K562 (cell line): ENCODE measurements around the gene FAM228A. TPM values are rescaled to one million over a fixed set of nuclear protein-coding genes. Genes with fewer than 3 reads are reported as not detected.

Experiments
- ATAC-seq: fragments of 200-7000 bp; cut with Tn5 transposase; 3 replicates; pipeline ENCODE4 v1.9.1; 2020; ENCODE audit warnings: moderate library complexity
- BruUV-seq: library from RNA; stranded (reverse); fragments of 400-500 nt; replicated peaks from 2 replicates; lab custom pipeline; 2021; lab: Mats Ljungman, UMichigan
- CTCF ChIA-PET: fragments of 300-600 bp; formaldehyde crosslinking; extraction: SDS; loops from one replicate; lab custom pipeline; 2021; ENCODE audit warnings: low intra/inter-chr PET ratio; lab: Yijun Ruan, JAX
- POLR2A ChIA-PET: fragments of 300-600, 350-650 bp; sonication (Branson Sonifier 250); formaldehyde crosslinking; extraction: SDS; loops from one replicate; lab custom pipeline; 2021; ENCODE audit warnings: antibody characterized with exemption, inconsistent platforms; lab: Yijun Ruan, JAX
- DNase-seq, 4 experiments: peaks; one replicate each; pipeline versions ENCODE4 v3.0.0 to v3.0.0-alpha.2; 2011 to 2018; ENCODE audit warnings: low spot score in 3 of 4, mixed read lengths in 3 of 4; ENCODE audit errors: extremely low read depth in 1 of 4
- FAIRE-seq: peaks from 2 replicates; lab custom pipeline; 2011; peaks lifted over from hg19 to GRCh38; lab: Jason Lieb, UNC
- H2AFZ ChIP-seq: 2 replicates; pipeline ENCODE4 v1.6.0; 2011; ENCODE audit warnings: low read depth, low read length, control low read depth, inconsistent platforms
- H3K27ac ChIP-seq: fragments of 200-600 bp; 3 replicates; pipeline ENCODE4 v1.8.0; 2011; ENCODE audit warnings: low read depth, mild to moderate bottlenecking, control low read depth, inconsistent platforms, low read length, moderate library complexity, mixed read lengths; ENCODE audit errors: extremely low read depth
- H3K27me3 ChIP-seq, 2 experiments: fragments of 300-600 bp in 1 of 2; 2 replicates in 1 of 2; 3 replicates in 1 of 2; pipeline versions ENCODE4 v1.6.0 to v1.8.0; 2011; ENCODE audit warnings: inconsistent platforms in 2 of 2, low read length in 2 of 2, mild to moderate bottlenecking in 1 of 2, mixed read lengths in 1 of 2, moderate library complexity in 1 of 2; ENCODE audit not compliant: control insufficient read depth in 2 of 2, insufficient read depth in 2 of 2
- H3K36me3 ChIP-seq: fragments of 300-600 bp; 3 replicates; pipeline ENCODE4 v1.8.0; 2011; ENCODE audit warnings: mild to moderate bottlenecking, low read length, inconsistent platforms; ENCODE audit not compliant: control insufficient read depth, insufficient read depth
- H3K4me1 ChIP-seq, 2 experiments: fragments of 200-600 bp in 1 of 2; replicated peaks in 1 of 2; 2 replicates in 1 of 2; 3 replicates in 1 of 2; pipeline versions ENCODE4 v1.5.1 to v1.8.0; 2011; ENCODE audit warnings: inconsistent platforms in 2 of 2, low read length in 2 of 2, mild to moderate bottlenecking in 1 of 2, mixed read lengths in 1 of 2, moderate library complexity in 1 of 2; ENCODE audit not compliant: control insufficient read depth in 2 of 2, insufficient read depth in 2 of 2
- H3K4me2 ChIP-seq: 2 replicates; pipeline ENCODE4 v1.6.1; 2011; ENCODE audit warnings: low read length, control low read depth, inconsistent platforms, mixed read lengths; ENCODE audit not compliant: insufficient read depth
- H3K4me3 ChIP-seq: fragments of 200-600 bp; sonication (generic), shearing (Covaris generic); 2 replicates; pipeline ENCODE4 v1.5.1; 2016; ENCODE audit warnings: control low read depth, inconsistent platforms
- H3K79me2 ChIP-seq: fragments of 200-600 bp; 3 replicates; pipeline ENCODE4 v1.8.0; 2011; ENCODE audit warnings: low read length, inconsistent platforms; ENCODE audit not compliant: control insufficient read depth, insufficient read depth
- H3K9ac ChIP-seq, 2 experiments: 2 replicates each; pipeline versions ENCODE4 v1.6.0 to v1.6.1; 2011; ENCODE audit warnings: low read depth in 2 of 2, low read length in 2 of 2, control low read depth in 1 of 2, inconsistent platforms in 1 of 2, mild to moderate bottlenecking in 1 of 2, mixed read lengths in 1 of 2; ENCODE audit not compliant: insufficient read depth in 1 of 2
- H3K9me1 ChIP-seq: one replicate; pipeline ENCODE4 v1.6.0; 2011; ENCODE audit warnings: inconsistent platforms, mild to moderate bottlenecking, low read length, moderate library complexity; ENCODE audit not compliant: control insufficient read depth, insufficient read depth
- H3K9me3 ChIP-seq: replicated peaks from 2 replicates; pipeline ENCODE4 v1.5.1; 2011; ENCODE audit warnings: low read depth, low read length, inconsistent platforms; ENCODE audit not compliant: control insufficient read depth, insufficient read depth
- H4K20me1 ChIP-seq: replicated peaks from 2 replicates; pipeline ENCODE4 v1.6.1; 2011; ENCODE audit warnings: low read length, inconsistent platforms, mixed read lengths; ENCODE audit not compliant: control insufficient read depth, insufficient read depth
- CHD1 ChIP-seq: fragments of 200-600 bp; sonication (generic); IDR thresholded peaks from one replicate; pipeline ENCODE4 v1.6.1; 2012; ENCODE audit warnings: mild to moderate bottlenecking, moderate library complexity, low read length, inconsistent platforms
- CTBP1 ChIP-seq: fragments of 450-650 bp; IDR thresholded peaks from 2 replicates; pipeline ENCODE4 v1.6.1; 2016; ENCODE audit warnings: borderline replicate concordance
- EHMT2 ChIP-seq: fragments of 450-650 bp; IDR thresholded peaks from 2 replicates; pipeline ENCODE4 v1.6.1; 2018; ENCODE audit warnings: antibody characterized with exemption
- GABPB1 ChIP-seq: sonication (generic); formaldehyde crosslinking; IDR thresholded peaks from 2 replicates; pipeline ENCODE4 v1.8.0; 2022; ENCODE audit warnings: mild to moderate bottlenecking, missing genetic modification reagents
- MBD2 ChIP-seq: sonication (generic); IDR thresholded peaks from 2 replicates; pipeline ENCODE4 v1.6.1; 2016; ENCODE audit warnings: low read depth, borderline replicate concordance
- PTTG1 ChIP-seq: fragments of 450-650 bp; IDR thresholded peaks from 2 replicates; pipeline ENCODE4 v1.6.1; 2016; ENCODE audit warnings: low read depth, mild to moderate bottlenecking, missing genetic modification characterization, missing compliant biosample characterization
- RBM39 ChIP-seq: fragments of 200-400 bp; formaldehyde crosslinking; optimal IDR thresholded peaks from 2 replicates; pipeline ENCODE3; 2018; ENCODE audit warnings: low read depth, low read length
- SOX6 ChIP-seq: fragments of 450-650 bp; IDR thresholded peaks from 2 replicates; pipeline ENCODE4 v1.6.1; 2014; ENCODE audit warnings: mild to moderate bottlenecking
- WHSC1 ChIP-seq: IDR thresholded peaks from one replicate; pipeline ENCODE4 v1.6.1; 2012; ENCODE audit warnings: low read length, control low read depth, inconsistent platforms
- ZKSCAN8 ChIP-seq: fragments of 200-800 bp; sonication (Bioruptor generic); IDR thresholded peaks from 2 replicates; pipeline ENCODE4 v1.6.1; 2016; ENCODE audit warnings: missing genetic modification characterization, missing compliant biosample characterization
- ZNF133 ChIP-seq: fragments of 250-450 bp; sonication (Bioruptor Pico); IDR thresholded peaks from 2 replicates; pipeline ENCODE4 v1.4.0; 2020; ENCODE audit warnings: mild to moderate bottlenecking
- ZNF311 ChIP-seq: fragments of 250-450 bp; sonication (Bioruptor Pico); IDR thresholded peaks from 2 replicates; pipeline ENCODE4 v1.4.0; 2020; ENCODE audit warnings: mild to moderate bottlenecking, moderate library complexity
- ZNF316 ChIP-seq: fragments of 450-650 bp; IDR thresholded peaks from 2 replicates; pipeline ENCODE4 v1.6.1; 2016
- ZNF583 ChIP-seq: fragments of 250-450 bp; sonication (Bioruptor Pico); IDR thresholded peaks from 2 replicates; pipeline ENCODE4 v1.4.0; 2020
- ZNF766 ChIP-seq: fragments of 200-800 bp; sonication (Bioruptor generic); conservative IDR thresholded peaks from 2 replicates; pipeline ENCODE4 v1.6.1; 2016; ENCODE audit warnings: missing genetic modification characterization, missing compliant biosample characterization
- WGBS: fragments of 100-300 bp; shearing (Covaris generic); methylation state at CpG from one replicate; pipeline ENCODE4 v1.1.6; 2016; ENCODE audit warnings: low coverage, mixed read lengths; ENCODE audit not compliant: insufficient coverage; ENCODE audit errors: missing lambda C conversion rate; 5-methylcytosine and 5-hydroxymethylcytosine counted together
- in situ Hi-C: fragments of 300-500 bp; cut with MboI; formaldehyde crosslinking; loops from 4 replicates; pipeline ENCODE4 v1.15.0; 2018; ENCODE audit warnings: inconsistent platforms, mixed read lengths
- intact Hi-C: fragments of 100-400 bp; cut with micrococcal nuclease; formaldehyde crosslinking; loops from 2 replicates; pipeline ENCODE4 v1.14.2; 2022
- polyA plus RNA-seq, 8 experiments: library from polyadenylated mRNA; depleted of rRNA in 4 of 8; stranded (reverse) in 5 of 8; unstranded in 3 of 8; fragments of >200 nt; fragmentation: Nextera tagmentation in 2 of 8; fragmentation: Illumina TruSeq in 1 of 8; extraction: Ambion mirVana in 2 of 8; extraction: Trizol in 1 of 8; gene quantifications; 2 replicates each; pipeline versions ENCODE4 v1.2.1 to v1.2.3, GENCODE V29; 2011 to 2014; ENCODE audit warnings: inconsistent platforms in 1 of 8, missing spikeins in 1 of 8
- total RNA-seq, 7 experiments: library from RNA; depleted of rRNA in 6 of 7; stranded (reverse); fragments of >200 nt in 6 of 7; fragmentation: Illumina TruSeq in 2 of 7; extraction: Trizol in 2 of 7; gene quantifications; 2 replicates each; pipeline versions ENCODE4 v1.2.1 to v1.2.3, GENCODE V29; 2011 to 2021; ENCODE audit warnings: low replicate concordance in 1 of 7
- TF ChIP-seq, protein P1 (sequence below): sonication (generic); formaldehyde crosslinking; IDR thresholded peaks from 2 replicates; pipeline ENCODE4 v1.8.0; 2022; ENCODE audit warnings: mild to moderate bottlenecking, missing genetic modification reagents, borderline replicate concordance
- TF ChIP-seq, protein P2 (sequence below): IDR thresholded peaks from 2 replicates; pipeline ENCODE4 v1.6.1; 2011; ENCODE audit not compliant: insufficient read length; ENCODE audit errors: extremely low read depth

FAM228A gene
- total and polyA plus RNA-seq, 9 of the 15 experiments (the other 6 are each of a cell fraction or from before 2014, with no cell fraction given) = not detected

DNA sequence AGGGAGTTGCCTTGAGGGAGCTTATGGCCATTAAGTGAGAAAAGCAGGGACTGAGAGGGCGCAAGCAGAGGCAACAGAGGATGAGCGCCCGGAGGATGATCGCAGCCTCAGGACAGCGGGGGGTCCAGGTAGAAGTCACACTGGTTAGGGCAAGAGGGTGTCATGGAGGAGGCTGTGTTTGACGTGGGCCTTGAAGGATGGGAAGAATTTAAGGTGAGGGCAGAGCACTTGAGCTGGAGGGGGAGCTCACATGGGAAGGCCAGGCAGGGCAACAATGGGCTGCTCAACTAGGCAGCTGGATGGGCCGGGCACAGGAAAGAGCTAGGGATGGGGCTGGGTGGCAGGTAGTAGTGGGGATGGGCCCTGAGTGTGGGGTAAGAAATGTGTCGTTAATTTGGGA, 31.9 kb downstream of the FAM228A start:
- Histone ChIP-seq H3K9me1 (no peaks in the 10 kb centered on the region), H3K79me2 (no peaks in the 10 kb centered on the region), H3K9me3 (no peaks in the 10 kb centered on the region), H3K4me3 (no peak overlapping the region), H3K4me1 (peaks cover 0 to 3% of the 10 kb centered on the region in 2 experiments; a peak in 1 of 5 replicates), H3K27ac (no peak overlapping the region), H4K20me1 (no peaks in the 10 kb centered on the region), H2AFZ (no peak overlapping the region), H3K36me3 (no peaks in the 10 kb centered on the region), H3K27me3 (peaks cover 0 to under 1% of the 10 kb centered on the region in 2 experiments; a peak in 3 of 5 replicates), H3K4me2 (no peak overlapping the region), H3K9ac (no peak overlapping the region)
- no peak for DNase-seq
- intact Hi-C loops (no loop called here), in situ Hi-C loops (no loop called here)
- BruUV-seq = no TSS peak
- 28% methylated on average over 8 of the region's 8 CpGs for WGBS
- POLR2A ChIA-PET = interaction anchor here (1.1 kb wide), 2 partner anchors 11 to 15 kb away, joined by 3 to 4 read pairs; no protein-coding TSS in a partner anchor
- ATAC-seq = no peak
- CTCF ChIA-PET = no interaction called here
- FAIRE-seq = no peak
- TF ChIP-seq EHMT2 = no peak
- TF ChIP-seq MBD2 = no peak
- no peak for TF ChIP-seq PTTG1
- TF ChIP-seq ZNF311 = no peak
- no peak for TF ChIP-seq SOX6
- no peak for TF ChIP-seq RBM39

DNA sequence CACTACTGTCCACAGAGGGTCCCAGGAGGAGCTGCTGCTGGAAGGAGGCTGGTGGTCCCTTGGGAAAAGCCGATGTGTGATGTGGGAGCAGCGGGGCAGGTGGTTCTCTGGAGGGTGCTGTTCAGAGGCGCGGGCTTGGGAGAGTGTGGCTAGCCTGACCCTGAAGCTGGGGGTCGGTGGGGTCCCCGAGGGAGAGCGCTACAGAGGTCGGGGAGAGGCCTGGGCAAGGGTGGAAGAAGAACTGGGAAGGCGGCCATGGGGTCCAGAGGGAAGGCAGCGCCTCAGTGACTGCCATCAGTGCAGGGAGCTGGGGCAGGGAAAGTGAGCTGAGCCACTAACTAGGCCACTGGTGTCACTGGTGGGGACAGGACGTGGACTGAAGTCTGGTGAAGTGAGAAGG, 32.5 kb downstream of the FAM228A start:
- Histone ChIP-seq H3K27ac (no peak overlapping the region), H4K20me1 (no peaks in the 10 kb centered on the region), H3K9ac (peak overlapping the region in 1 of 2 experiments; percentile 68; a peak in 2 of 4 replicates), H3K9me3 (no peaks in the 10 kb centered on the region), H3K4me3 (no peak overlapping the region), H2AFZ (no peak overlapping the region), H3K36me3 (no peaks in the 10 kb centered on the region), H3K4me1 (peaks cover 0 to 3% of the 10 kb centered on the region in 2 experiments; a peak in 1 of 5 replicates), H3K27me3 (no peaks in the 10 kb centered on the region), H3K4me2 (no peak overlapping the region), H3K79me2 (no peaks in the 10 kb centered on the region), H3K9me1 (no peaks in the 10 kb centered on the region)
- WGBS = 22% methylated on average over 10 of the region's 11 CpGs
- intact Hi-C loops = no loop called here
- ATAC-seq = no peak
- FAIRE-seq = no peak
- DNase-seq = no peak
- in situ Hi-C loops = no loop called here
- ChIA-PET CTCF (no interaction called here), POLR2A (interaction anchor here (0.7 to 2.0 kb wide), 2 partner anchors 10 to 60 kb away, joined by 3 to 6 read pairs; no protein-coding TSS in a partner anchor)
- BruUV-seq = no TSS peak
- TF ChIP-seq, protein P1, sequence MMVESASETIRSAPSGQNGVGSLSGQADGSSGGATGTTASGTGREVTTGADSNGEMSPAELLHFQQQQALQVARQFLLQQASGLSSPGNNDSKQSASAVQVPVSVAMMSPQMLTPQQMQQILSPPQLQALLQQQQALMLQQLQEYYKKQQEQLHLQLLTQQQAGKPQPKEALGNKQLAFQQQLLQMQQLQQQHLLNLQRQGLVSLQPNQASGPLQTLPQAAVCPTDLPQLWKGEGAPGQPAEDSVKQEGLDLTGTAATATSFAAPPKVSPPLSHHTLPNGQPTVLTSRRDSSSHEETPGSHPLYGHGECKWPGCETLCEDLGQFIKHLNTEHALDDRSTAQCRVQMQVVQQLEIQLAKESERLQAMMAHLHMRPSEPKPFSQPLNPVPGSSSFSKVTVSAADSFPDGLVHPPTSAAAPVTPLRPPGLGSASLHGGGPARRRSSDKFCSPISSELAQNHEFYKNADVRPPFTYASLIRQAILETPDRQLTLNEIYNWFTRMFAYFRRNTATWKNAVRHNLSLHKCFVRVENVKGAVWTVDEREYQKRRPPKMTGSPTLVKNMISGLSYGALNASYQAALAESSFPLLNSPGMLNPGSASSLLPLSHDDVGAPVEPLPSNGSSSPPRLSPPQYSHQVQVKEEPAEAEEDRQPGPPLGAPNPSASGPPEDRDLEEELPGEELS = no peak
- TF ChIP-seq WHSC1 (no peak), CTBP1 (no peak), CHD1 (no peak), ZNF583 (CRISPR knock-in tag) (no peak), ZNF316 (no peak), GABPB1 (no peak), ZNF133 (no peak), ZKSCAN8 (CRISPR knock-in tag) (no peak), ZNF766 (no peak)
- TF ChIP-seq, protein P2, sequence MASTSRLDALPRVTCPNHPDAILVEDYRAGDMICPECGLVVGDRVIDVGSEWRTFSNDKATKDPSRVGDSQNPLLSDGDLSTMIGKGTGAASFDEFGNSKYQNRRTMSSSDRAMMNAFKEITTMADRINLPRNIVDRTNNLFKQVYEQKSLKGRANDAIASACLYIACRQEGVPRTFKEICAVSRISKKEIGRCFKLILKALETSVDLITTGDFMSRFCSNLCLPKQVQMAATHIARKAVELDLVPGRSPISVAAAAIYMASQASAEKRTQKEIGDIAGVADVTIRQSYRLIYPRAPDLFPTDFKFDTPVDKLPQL = no peak
